K562 (cell line): ENCODE data around the gene LATS2.

Source experiments
- CTCF ChIP-seq, 3 experiments: IDR thresholded peaks in 2 of 3; conservative IDR thresholded peaks in 1 of 3; 2 replicates each; pipeline ENCODE4 v1.5.1; 2011 to 2012; ENCODE audit warnings: low read length in 3 of 3, mild to moderate bottlenecking in 3 of 3, control low read depth in 2 of 3, improper control_type of control experiment in 1 of 3, inconsistent platforms in 1 of 3, low read depth in 1 of 3, mixed read lengths in 1 of 3, moderate library complexity in 1 of 3; ENCODE audit not compliant: insufficient read depth in 2 of 3
- HCFC1 ChIP-seq: IDR thresholded peaks from 2 replicates; pipeline ENCODE4 v1.6.1; 2012; ENCODE audit warnings: low read depth, low read length, improper control_type of control experiment
- SP1 ChIP-seq: sonication (generic); formaldehyde crosslinking; IDR thresholded peaks from 2 replicates; pipeline ENCODE4 v1.8.1; 2022; ENCODE audit warnings: mild to moderate bottlenecking, missing genetic modification reagents
- TCFL5 ChIP-seq: fragments of 250-450 bp; sonication (Bioruptor Pico); conservative IDR thresholded peaks from 2 replicates; pipeline ENCODE4 v1.6.1; 2021; ENCODE audit warnings: mild to moderate bottlenecking, moderate library complexity, matching md5 sums
- ZNF586 ChIP-seq: fragments of 450-650 bp; formaldehyde crosslinking; conservative IDR thresholded peaks from 2 replicates; pipeline ENCODE4 v1.4.0; 2020; ENCODE audit warnings: mild to moderate bottlenecking, moderate library complexity

GRCh38 chr13:21075011-21075378 is 13.6 kb upstream of the LATS2 start:
- TF ChIP-seq ZNF586 (CRISPR knock-in tag) (no peak), TCFL5 (CRISPR knock-in tag) (no peak), CTCF (IDR thresholded peaks at IDR 0.05 in 2 of 3, conservative IDR thresholded peaks at IDR 0.05 in 1 of 3; ENCODE audit: insufficient read depth in 2 of 3, low read depth in 1 of 3, low read length in 3 of 3) (no peak), SP1 (CRISPR knock-in tag) (no peak), HCFC1 (no peak)
